ENCODE measurements around the gene GAD1.

The GAD1 gene

GRCh38 chr2:170887496-170887895 is 70.8 kb downstream of the GAD1 start:
- TF ChIP-seq CTCF (IDR thresholded peaks at IDR 0.05), result no peak
- no peak overlapping the region for H3K27ac ChIP-seq
- H3K4me2 ChIP-seq (ENCODE audit: low read length), result no peak overlapping the region
- no peak overlapping the region for H2AFZ ChIP-seq
- H3K9me3 ChIP-seq (ENCODE audit: control insufficient read depth, low read length), result no peaks in the 10 kb centered on the region
- no peak overlapping the region for H3K4me3 ChIP-seq (ENCODE audit: low read depth, low read length)
- H3K4me1 ChIP-seq, result no peaks in the 10 kb centered on the region
- H3K9ac ChIP-seq, result no peak overlapping the region
- no peaks in the 10 kb centered on the region for H3K36me3 ChIP-seq (ENCODE audit: control insufficient read depth, insufficient read depth, low read length)
- H3K27me3 ChIP-seq (ENCODE audit: control insufficient read depth, insufficient read depth, low read length), result no peaks in the 10 kb centered on the region
- no peaks in the 10 kb centered on the region for H3K79me2 ChIP-seq

DNA sequence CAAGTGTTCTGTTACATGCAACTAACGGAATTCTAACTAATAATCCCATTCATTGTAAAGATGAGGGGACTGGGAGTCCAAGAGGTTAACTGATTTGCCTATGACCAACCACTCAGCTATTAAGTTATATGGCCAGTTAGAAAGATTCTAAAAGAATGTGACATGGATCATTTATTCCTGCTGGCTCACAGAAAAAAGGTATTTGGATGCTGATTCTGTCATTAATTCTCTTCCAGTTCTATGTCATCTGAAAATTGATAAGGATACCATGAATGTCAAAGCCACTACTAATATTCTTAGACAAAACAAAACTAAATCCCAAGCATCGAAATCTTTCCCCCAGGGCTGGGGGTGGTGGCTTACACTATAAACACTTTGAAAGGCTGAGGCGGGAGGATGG is 71.2 kb downstream of the GAD1 start:
- Histone ChIP-seq H3K27me3 (ENCODE audit: control insufficient read depth, insufficient read depth, low read length) (no peaks in the 10 kb centered on the region), H3K4me2 (ENCODE audit: low read length) (no peak overlapping the region), H3K9me3 (ENCODE audit: control insufficient read depth, low read length) (no peaks in the 10 kb centered on the region), H3K36me3 (ENCODE audit: control insufficient read depth, insufficient read depth, low read length) (no peaks in the 10 kb centered on the region), H3K4me1 (no peaks in the 10 kb centered on the region), H3K79me2 (no peaks in the 10 kb centered on the region), H3K27ac (no peak overlapping the region), H3K9ac (no peak overlapping the region), H2AFZ (no peak overlapping the region), H3K4me3 (ENCODE audit: low read depth, low read length) (no peak overlapping the region)
- TF ChIP-seq CTCF (IDR thresholded peaks at IDR 0.05), result no peak

DNA sequence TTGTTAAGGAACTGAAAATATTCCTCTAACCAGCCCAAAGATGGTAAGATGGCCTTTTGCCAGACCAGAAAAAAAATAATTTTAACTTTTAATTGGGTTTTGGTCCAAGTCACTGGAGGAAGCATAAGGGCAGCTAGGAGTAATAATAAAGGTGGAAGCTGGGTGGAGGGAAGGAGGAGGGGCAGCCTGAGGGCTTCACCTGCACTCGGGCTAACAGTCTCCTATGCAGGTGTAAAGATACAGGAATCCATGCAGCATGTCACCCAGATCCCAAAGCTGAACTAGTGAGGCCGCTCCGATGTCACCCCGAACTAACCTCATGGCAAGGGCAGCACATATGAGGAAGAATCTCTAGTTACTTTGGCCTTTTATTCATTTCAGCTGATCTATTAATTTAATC is 75.2 kb downstream of the GAD1 start:
- Histone ChIP-seq H3K36me3 (ENCODE audit: control insufficient read depth, insufficient read depth, low read length) (no peaks in the 10 kb centered on the region), H3K27me3 (ENCODE audit: control insufficient read depth, insufficient read depth, low read length) (no peaks in the 10 kb centered on the region), H2AFZ (no peak overlapping the region), H3K4me3 (ENCODE audit: low read depth, low read length) (no peak overlapping the region), H3K9me3 (ENCODE audit: control insufficient read depth, low read length) (no peaks in the 10 kb centered on the region), H3K79me2 (no peaks in the 10 kb centered on the region), H3K27ac (no peak overlapping the region), H3K4me1 (no peaks in the 10 kb centered on the region), H3K9ac (no peak overlapping the region), H3K4me2 (ENCODE audit: low read length) (no peak overlapping the region)
- no peak for TF ChIP-seq CTCF (IDR thresholded peaks at IDR 0.05)

DNA sequence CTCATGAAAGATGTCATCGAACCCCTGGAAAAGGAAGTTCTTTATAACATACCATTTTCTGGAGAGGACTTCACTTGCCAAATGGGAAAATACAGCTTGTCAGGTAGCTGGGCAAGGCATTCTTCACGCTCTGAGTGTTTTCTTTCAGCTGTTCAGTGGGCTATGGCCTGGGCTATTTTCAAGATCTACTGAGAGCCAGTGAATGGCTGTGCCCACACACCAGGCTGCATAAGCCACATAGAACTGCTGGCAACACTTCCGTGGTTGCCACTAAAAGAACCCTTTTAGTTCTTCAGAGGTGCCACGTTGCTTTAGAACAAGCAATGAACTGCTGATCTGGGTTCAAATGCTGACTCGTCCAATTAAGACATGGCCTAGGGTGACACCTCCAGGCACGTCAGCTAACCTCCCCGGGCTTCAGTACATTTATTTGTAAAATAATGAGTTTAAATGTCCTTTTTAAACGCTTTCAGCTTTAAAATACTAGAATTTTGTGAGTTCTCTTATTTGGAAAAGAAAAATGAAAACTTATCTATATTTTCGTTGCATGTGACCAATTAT is 75.8 kb downstream of the GAD1 start:
- H3K27me3 ChIP-seq (ENCODE audit: control insufficient read depth, insufficient read depth, low read length), result no peaks in the 10 kb centered on the region
- no peaks in the 10 kb centered on the region for H3K9me3 ChIP-seq (ENCODE audit: control insufficient read depth, low read length)
- no peak overlapping the region for H3K9ac ChIP-seq
- no peaks in the 10 kb centered on the region for H3K4me1 ChIP-seq
- H3K36me3 ChIP-seq (ENCODE audit: control insufficient read depth, insufficient read depth, low read length), result no peaks in the 10 kb centered on the region
- no peaks in the 10 kb centered on the region for H3K79me2 ChIP-seq
- H3K4me3 ChIP-seq (ENCODE audit: low read depth, low read length), result no peak overlapping the region
- H3K4me2 ChIP-seq (ENCODE audit: low read length), result no peak overlapping the region
- no peak for TF ChIP-seq CTCF (IDR thresholded peaks at IDR 0.05)
- H2AFZ ChIP-seq, result no peak overlapping the region
- H3K27ac ChIP-seq, result no peak overlapping the region

- H3K4me1 ChIP-seq, result no peaks in the 10 kb centered on the region
- no peak overlapping the region for H3K27ac ChIP-seq
- no peaks in the 10 kb centered on the region for H3K36me3 ChIP-seq (ENCODE audit: control insufficient read depth, insufficient read depth, low read length)
- no peak overlapping the region for H3K9ac ChIP-seq
- H3K4me2 ChIP-seq (ENCODE audit: low read length), result no peak overlapping the region
- no peak for TF ChIP-seq CTCF (IDR thresholded peaks at IDR 0.05)
- no peaks in the 10 kb centered on the region for H3K27me3 ChIP-seq (ENCODE audit: control insufficient read depth, insufficient read depth, low read length)
- H3K9me3 ChIP-seq (ENCODE audit: control insufficient read depth, low read length), result no peaks in the 10 kb centered on the region
- H3K79me2 ChIP-seq, result no peaks in the 10 kb centered on the region
- H2AFZ ChIP-seq, result no peak overlapping the region
- no peak overlapping the region for H3K4me3 ChIP-seq (ENCODE audit: low read depth, low read length)
Observed at GRCh38 chr2:170895023-170895757, 78.5 kb downstream of the GAD1 start.
